ENCODE results near the gene POTEC.
"Not testable (repeated sequence)": the region's sequence is repeated elsewhere in the genome, so short reads cannot be mapped to it uniquely, and the experiment has no call there.

The POTEC gene

DNA sequence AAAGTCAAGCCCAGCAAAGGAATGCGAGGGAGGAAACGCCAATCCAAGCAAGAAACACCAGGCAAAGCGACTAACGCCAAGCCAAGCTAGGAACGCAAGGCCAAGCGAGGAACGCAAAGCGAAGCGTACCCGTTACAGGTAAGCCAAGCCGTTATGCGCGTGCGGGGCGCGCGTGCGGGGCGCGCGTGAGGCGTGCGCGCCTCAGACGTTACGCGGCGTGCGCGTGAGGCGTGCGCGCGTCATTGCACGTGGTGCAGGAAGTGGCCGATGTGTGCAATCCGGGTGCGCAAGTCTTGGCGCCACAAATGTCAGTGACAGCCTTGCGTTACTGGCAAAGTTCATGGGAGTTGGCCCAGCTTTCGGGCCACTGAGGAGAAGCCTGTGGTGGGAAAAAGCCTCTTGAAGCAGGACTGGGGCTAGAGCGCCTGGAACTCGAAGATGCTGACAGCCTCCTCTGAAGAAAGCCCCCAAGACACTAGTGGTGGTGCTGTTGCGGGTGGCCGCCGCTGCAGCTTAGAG, at the start of gene POTEC:
Gene POTEC (minus strand): TSS at position 155 of the 519 bp plus-strand sequence. CDS start 454 bp downstream, outside the sequence.
- not testable (repeated sequence) for DNase-seq (ENCODE audit: low read depth in 2 of 2)

GRCh38 chr18:14577971-14578370, 34.6 kb upstream of the POTEC start:
- DNase-seq (ENCODE audit: low read depth in 2 of 2), result no peak

- DNase-seq (ENCODE audit: low read depth in 2 of 2), result not testable (repeated sequence)
Measured at GRCh38 chr18:14559502-14559901, 16.1 kb upstream of the POTEC start.

DNA sequence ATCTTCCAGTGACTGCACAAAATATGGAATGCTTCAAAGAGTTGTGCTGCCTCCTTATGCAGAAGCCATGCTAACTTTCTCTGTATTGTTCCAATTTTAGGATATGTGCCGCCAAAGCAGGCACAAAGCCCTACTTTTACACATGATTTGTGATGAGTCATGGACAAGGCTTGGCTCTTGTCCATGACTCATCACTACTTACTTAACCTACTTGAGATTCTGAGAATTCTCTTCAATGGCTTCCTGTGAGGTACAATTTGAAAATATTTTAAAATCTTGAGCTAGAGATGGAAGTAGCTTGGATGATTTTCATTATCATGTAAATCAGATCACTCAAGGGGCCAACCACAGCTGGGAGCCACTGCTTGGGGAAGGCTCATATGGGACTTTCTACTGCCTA, 11.7 kb downstream of the POTEC start:
- DNase-seq (ENCODE audit: low read depth in 2 of 2), result not testable (repeated sequence)

GRCh38 chr18:14510707-14511106, 32.7 kb downstream of the POTEC start:
- DNase-seq (ENCODE audit: low read depth in 2 of 2), result peak in 1 of 2 donors; percentile 1

DNA sequence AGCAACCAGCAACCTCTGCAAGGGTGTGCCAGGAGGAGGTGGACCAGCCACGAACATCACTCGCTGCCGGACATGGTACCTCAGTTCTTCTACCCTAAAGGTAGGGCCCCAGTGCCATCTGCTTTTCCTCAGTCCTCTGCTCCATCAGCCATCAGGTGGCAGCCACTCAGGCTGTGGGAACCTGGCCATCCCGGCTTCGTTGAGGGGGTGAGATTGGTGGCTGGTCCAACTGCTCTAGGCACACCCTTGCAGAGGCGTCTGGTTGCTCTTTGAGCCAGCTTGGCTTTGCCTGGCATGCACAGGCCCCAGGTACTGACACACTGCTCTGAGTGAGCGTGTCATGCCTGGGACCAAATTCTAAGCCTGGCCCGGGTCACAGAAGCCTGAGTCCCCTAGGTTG, 39.7 kb downstream of the POTEC start:
- not testable (repeated sequence) for DNase-seq (ENCODE audit: low read depth in 2 of 2)

- not testable (repeated sequence) for DNase-seq (ENCODE audit: low read depth in 2 of 2)
Measured at GRCh38 chr18:14501894-14502293, 41.5 kb downstream of the POTEC start.

DNA sequence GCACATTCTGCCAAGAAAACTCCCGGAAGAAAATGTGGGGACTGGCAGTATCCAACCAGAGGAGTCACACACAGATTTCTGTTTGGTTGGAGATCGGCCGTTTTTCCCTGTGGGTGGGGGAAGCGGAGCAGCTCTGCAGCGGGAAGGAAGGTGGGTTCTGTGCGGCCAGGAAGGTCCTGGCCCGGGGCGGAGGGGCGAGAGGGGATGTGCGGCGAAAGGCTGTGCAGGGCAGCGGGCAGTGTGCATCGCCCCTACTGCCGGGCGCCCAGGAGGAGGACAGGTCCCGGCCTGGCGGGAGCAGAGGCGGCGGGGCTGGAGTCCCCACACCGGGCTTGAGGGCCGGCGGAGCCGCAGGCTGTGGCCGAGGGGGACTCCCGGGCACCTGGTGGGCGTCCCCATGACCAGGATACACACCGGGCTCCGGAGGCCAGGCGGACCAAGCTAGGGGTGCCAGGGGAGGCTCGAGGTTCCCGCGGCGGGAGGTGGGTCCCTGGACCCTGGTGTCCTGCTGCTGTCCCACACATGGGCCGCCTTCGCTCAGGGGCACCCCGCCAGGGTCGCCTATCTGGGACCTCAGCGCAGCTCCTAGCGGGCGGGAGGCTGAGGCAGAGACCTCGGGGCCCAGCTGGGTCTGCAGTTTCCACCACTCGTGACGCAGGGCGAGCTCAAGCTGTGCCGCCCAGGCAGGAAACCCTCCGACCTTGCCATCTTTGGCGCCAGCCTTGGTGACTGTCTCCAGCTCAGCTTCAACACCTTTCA, 54.0 kb downstream of the POTEC start:
- not testable (repeated sequence) for DNase-seq (ENCODE audit: low read depth in 2 of 2)

DNA sequence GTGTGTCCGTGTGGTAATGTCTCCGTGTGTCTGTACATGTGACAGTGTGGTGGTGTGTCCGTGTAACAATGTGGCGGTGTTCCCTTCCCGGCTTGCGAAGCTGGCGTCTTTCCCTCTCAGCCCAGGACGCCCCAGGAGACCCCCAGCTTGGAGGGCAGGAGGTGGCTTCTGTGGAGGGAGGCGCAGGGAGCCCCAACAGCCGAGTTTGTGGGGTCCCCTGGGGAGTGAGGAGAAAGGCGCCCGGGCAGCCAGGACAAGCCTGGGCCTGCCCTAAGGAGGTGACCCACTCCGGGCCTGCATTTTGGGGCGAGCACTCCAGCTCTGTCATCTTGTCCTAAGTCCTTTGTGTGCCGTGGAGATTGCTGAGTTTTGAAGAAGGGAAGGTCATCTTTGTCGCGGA, 54.6 kb downstream of the POTEC start:
- not testable (repeated sequence) for DNase-seq (ENCODE audit: low read depth in 2 of 2)

GRCh38 chr18:14486926-14487580, 56.3 kb downstream of the POTEC start:
- DNase-seq (ENCODE audit: low read depth in 2 of 2), result not testable (repeated sequence)

DNA sequence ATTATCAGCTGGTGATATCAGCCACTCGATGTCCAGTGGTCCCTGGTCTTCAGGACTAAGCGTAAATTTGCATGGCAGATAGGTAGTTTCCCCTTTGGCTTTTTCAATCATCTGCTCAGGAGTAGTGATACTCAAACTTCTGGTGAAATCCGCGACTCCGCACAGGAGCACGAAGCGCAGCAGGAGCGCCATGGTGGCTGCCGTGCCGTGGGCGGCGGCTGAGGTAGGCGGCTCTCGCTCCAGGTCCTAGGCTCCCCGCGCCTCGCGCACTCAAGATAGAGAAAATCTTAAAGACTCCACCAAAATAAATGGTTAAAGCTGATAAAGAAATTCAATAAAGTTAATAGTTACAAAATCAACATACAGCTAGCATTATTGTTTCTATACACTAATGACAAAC, 64.3 kb downstream of the POTEC start:
- DNase-seq (ENCODE audit: low read depth in 2 of 2), result not testable (repeated sequence)

- DNase-seq (ENCODE audit: low read depth in 2 of 2), result not testable (repeated sequence)
Measured at GRCh38 chr18:14475520-14475919, 67.9 kb downstream of the POTEC start.

DNA sequence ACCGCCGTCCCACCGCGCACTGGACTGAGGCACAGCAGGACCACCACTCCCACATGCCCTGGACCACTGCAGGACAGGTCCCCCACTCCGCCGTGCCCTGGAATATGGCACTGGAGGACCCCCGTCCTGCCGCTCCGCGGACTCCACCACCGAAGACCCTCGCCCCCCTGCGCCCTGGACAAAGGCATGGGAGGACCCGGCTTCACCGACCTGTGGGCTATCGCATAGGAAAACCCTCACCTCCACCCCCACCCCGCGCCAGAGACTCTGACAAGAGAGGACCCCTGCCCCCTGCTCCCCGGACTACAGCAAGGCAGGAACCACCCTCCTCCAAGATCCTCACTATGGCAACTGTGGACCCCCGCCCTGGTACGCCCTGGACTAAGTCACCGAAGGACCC, 68.6 kb downstream of the POTEC start:
- not testable (repeated sequence) for DNase-seq (ENCODE audit: low read depth in 2 of 2)

- DNase-seq (ENCODE audit: low read depth in 2 of 2), result not testable (repeated sequence)
Measured at GRCh38 chr18:14474007-14474720, 69.2 kb downstream of the POTEC start.

- DNase-seq (ENCODE audit: low read depth in 2 of 2), result not testable (repeated sequence)
Measured at GRCh38 chr18:14473250-14474006, 70.0 kb downstream of the POTEC start.

DNA sequence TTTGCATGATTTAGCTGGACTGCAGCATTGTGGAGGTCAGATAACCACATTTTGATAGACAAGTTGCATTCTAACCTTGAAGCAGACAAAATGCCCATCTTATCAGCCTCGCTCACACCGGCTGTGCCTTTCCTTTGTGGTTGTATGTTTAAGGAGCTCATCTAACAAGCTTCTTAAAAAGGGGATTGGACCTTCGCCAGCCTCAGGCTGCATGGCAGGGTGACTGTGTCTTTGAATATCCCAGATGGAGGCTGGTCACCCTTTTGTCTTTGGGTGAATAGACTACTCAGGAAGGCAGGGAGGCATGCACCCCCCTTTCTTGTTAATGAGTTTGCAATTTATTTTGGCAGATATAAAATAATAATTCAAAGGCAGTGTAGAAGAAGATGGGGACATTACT, 72.1 kb downstream of the POTEC start:
- DNase-seq (ENCODE audit: low read depth in 2 of 2), result not testable (repeated sequence)

DNA sequence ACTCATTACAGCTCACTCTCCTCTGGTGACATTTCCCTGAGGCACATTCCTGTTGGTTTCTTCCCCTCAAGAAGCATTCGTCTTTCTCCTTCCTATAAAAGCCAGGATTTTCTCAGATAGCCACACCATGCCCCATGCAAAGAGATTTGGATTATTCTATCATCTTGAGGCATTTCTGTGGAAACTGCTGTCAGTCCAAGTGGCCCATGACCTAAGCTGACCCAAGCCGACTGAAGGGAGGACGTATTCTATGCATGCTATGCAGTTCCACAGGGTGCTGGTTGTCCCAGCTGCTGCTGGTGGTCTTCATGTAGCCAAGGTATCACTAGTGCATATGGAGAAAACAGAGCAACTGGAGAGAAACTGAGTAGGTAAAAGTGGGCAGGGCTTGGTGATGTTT, 73.0 kb downstream of the POTEC start:
- not testable (repeated sequence) for DNase-seq (ENCODE audit: low read depth in 2 of 2)

GRCh38 chr18:14470046-14470445, 73.4 kb downstream of the POTEC start:
- not testable (repeated sequence) for DNase-seq (ENCODE audit: low read depth in 2 of 2)

DNA sequence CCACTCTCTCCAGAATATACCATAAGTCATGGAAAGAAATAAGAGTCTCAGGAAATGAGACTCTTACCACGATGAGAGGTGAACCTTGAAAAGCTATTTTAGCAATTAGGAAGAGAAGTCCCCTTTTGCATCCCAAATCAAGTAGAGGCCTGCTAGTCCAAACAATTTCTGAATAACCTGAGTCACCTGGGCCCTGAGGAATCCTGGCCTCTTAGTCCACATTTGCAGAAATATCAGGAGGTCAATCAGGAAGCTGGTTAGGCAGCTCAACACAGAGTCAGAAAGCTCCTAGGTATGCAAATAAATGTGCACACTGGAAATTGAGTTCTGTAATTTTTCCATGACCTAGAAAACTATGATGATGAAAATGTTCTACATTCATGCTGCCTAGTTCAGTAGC, 77.4 kb downstream of the POTEC start:
- not testable (repeated sequence) for DNase-seq (ENCODE audit: low read depth in 2 of 2)
